NCI-H526 (cell line): ENCODE results near the gene OMG.
"Not testable (repeated sequence)": the region's sequence is repeated elsewhere in the genome, so short reads cannot be mapped to it uniquely, and the experiment has no call there.

ENCODE experiments used
- DNase-seq, 2 experiments: peaks; one replicate each; lab custom pipeline; 2025; lab: John Stamatoyannopoulos, UW

Gene OMG

DNA sequence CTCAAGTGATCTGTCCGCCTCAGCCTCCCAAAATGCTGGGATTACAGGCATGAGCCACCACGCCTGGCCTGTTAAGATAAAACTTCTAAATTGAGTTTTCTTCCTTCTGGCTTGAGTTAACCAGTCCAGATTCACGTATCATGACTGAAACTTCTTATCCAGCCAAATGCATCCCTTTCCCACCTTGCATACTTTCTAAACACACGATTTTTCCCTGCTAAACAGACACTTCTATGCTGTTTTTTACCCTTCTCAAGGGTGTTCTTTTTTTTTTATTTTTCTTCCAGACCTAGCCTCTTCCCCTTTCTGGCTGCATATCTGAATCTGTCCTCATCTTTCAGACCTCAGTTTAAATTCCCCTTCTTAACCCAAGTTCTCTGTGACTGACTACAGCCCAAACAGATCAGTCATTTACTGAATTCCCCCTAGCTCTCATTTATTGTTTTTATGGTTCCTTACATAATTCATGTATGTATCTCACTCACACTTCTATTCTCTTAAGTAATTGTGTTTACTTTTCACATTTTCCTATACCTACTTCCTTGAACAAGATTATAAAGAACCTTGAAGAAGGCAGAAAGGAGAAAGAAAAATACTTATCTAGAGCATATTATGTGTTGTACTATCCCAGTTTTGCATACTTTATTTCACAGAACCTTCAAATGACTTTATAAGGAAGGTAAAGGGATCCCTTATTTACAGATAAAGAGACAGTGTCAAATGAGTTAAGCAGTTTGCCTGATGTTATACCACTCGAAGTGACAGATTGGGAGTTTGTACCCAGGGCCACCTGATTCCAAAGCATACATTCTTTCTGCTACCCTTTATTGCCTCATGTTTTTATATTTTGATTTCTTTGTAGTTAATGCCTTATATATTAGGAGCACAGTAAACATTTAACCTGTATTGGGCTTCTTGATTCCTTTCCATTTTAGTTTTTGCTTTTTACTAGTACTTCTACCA lies 11.6 kb upstream of the OMG start:
- peak in 1 of 2 experiments; percentile 20 for DNase-seq

DNA sequence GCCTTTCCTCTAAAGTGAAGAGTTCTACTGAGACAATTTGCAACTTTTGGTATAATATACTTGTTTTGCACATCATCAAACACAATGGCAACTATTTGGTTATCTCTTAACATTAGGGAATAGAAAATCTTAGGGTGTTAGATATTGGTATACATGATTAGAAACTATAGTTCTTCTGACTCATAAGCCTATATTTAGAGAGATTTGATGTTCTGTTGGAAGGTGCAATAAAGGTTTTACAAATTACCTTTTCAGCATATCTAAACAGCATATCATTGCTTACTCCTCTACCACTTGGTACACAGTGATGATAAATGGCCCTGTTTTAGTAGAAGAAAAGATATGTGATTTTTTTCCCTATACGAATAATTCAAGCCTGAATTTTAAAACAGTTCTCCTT lies 10.6 kb upstream of the OMG start:
- DNase-seq, result no peak

DNA sequence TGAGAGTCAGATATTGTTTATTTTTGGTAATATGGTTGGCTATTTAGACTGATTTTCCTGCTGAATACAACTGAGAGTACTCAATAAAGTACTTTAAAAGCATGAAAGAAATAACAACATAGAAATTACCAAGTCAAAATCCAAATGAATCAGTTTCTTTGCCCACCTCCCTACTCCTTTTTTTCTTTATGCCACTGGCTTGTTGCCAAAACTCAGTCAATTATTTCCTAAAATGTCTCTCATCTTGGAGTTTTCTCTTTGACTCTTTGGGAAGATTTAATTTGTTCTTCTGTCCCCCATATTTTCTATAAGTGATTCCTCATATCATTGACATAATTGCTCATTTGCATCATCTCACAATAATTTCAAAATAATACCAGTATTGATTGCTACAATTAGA lies 2.6 kb upstream of the OMG start:
- DNase-seq, result no peak

DNA sequence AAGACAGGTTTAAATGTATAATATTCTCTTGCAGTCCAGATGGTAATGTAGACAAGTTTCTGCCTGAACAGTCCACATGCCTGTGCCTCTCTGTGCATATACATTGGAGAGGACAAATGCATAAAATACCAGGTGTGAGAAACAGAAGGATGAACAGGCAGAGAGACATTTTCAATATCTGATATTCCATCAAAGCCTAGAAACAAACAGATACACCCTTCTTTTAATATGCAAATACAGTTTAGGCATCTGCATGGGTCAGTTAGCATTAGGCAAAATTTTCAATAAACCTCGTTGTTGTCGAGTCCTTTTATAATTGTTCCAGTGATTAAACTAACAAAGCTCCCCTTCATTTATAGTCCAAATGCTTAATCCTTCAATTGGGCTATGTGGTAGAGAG lies 897 bp downstream of the OMG start:
- DNase-seq, result peak; percentile 95 to 97

DNA sequence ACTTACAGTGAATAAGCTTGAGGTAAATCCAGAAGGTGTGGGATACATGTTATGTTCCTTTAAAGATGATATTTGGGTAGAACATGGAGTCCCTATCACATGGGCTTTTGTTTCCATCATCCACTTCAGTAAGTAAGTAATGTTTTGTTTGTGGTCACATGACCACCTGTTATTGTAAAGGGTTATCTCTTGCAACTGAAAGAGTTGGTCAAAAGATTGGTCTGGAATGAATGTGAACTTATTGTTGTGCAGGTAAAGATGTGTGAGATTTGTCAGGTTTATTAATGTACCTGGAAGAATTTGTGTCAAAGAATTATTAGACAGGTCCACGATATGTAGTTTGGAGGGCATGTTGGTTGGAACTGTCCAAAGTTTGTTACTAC lies 1.6 kb downstream of the OMG start:
- peak; percentile 25 to 43 for DNase-seq

DNA sequence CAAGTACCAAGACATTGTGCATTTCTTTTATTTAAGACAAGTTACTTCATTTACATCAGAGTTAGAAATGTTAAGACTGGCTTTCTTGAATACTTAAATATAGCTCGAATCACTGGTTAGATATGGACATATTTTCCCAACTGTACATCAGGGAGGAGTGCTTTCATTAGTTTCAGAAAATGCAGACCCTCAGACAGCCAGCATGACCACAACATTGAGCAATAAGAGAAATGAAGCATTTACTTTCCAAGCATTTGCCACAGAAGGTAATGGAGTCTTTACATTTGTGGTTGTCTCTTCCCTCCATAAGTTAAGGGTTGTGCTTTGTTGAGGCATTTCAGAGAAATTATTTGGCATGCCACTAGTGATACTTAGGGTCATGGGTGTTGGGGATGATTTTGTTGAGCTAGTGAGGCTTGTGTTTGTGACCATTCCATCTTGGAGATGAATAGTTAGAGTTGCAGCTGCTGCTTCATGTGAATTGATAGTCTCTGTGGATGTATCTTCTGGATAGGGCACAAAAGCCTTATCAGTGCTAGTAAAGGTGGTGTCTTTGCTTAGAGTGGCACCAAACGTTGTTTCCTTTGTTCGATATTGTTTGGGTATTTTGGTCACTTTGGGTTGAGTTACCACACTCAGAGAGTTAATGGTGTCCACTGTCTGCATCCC lies 2.1 kb downstream of the OMG start:
- DNase-seq, result no peak

DNA sequence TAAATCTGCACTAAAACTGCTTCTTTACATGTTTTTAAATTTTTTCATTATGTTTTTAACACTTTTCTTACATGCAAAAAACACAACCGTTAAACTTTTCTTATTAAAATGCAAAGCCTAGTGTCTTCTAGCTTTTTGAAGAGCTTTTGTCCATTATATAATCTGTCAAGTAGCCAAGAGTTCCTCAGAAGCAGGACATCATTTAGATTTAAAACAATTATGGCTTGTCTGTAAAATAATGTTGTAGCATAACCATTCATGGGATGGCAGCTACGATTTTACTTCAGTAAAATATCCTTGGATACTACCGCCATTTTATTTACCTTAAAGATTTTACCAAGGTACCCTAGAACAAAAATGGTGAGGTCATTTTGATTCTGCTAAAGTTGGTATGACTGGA lies 2.8 kb downstream of the OMG start:
- no peak for DNase-seq

DNA sequence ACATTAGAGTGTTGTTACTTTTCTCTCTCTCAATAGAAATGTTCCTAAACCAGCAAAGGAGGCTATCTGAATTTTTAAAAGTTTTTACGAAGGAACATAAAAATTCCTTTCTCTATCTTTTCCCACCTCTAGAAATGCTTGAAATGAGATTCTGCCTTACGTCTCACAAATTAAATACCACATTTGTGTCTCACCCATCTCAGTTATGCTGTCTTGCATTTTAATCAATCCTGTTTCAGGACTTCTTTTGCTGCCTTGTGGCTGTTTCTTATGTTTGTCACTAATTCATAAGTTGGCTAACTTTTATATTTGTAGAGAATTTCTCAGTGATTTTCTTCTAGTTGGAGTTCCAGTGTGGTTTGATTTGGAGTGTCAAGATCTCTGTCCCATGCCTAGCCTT lies 3.5 kb downstream of the OMG start:
- DNase-seq, result no peak

DNA sequence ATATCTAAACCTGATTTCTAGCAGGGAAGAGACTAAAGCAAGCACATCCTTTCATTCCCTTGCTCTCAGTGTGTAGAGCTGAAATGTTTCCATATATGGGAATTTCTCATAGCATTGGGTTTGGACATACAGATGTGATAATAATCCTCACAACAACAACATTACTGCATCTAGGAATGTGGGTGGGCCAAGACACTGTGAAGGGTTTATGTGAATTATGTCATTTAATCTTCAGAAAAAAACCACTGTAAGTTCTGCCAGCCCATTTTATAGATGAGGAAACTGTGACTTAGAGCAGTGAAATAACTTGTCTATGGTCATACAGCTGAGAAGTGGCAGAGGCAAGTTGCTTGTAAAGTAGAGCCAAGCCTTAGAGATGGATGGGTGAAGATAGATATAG lies 5.2 kb downstream of the OMG start:
- DNase-seq, result no peak

DNA sequence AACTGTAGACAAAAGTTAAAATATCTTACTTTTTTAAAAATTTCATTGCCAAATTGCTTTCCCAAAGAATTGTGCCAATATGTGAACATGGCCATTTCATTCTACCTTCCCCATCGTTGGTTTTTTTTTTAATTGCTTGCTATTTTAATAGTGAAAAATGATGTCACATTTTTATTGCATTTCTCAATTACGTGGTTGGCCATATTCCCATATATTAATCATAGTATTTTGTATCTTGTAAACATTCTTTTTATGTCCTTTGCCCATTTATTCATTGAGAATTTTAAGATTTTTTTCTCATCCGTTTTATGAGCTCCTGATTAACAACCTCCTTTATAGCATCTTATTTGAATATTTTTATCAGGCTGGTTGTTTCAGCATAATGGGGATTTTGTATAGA lies 7.2 kb downstream of the OMG start:
- no peak for DNase-seq

DNA sequence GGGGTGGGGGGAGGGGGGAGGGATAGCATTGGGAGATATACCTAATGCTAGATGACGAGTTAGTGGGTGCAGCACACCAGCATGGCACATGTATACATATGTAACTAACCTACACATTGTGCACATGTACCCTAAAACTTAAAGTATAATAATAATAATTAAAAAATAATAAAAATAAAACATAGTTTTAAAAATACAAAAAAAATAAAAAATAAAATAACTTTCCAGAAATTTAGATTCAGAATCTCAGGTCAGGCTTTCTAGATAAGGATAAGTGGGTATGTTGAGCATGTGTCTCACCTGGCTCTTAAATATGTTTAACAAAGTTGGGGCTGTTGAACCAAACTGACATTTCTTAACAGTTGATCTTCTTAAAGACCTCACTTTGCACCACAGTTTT lies 9.1 kb downstream of the OMG start:
- not testable (repeated sequence) for DNase-seq

DNA sequence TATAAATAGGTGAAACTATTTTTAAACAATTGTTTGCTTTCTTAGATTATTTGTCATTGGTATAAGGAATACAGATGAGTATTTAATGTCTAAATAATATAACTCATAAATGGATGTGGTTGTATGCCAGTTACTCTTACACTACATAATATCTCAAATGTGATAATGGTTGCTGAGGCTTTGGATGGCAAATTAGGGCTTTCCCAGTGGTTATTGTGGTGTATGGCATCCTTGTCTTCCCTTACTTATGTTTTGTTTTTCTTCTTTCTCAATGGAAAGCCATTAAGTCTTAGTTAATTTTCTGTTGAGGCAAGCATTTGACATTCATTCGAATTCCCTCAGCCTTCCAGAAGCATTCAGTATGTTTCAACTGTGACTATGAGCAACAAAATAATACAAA lies 10.5 kb downstream of the OMG start:
- DNase-seq, result no peak

DNA sequence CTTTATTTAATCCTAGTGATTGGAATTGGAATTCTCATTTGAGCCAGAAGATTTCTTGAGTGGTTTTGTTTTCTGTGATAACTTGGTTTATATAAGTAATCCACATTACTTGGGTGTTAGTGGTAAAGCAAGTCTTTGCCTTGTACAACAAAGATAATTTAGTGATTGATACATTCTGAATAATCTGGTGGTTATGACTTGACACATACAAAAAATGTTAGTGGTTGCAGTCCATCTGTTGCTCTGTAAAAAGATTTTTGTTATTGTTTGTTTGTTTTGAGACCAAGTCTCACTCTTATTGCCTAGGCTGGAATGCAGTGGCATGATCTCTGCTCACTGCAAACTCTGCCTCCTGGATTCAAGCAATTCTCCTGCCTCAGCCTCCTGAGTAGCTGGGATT lies 13.2 kb downstream of the OMG start:
- no peak for DNase-seq

DNA sequence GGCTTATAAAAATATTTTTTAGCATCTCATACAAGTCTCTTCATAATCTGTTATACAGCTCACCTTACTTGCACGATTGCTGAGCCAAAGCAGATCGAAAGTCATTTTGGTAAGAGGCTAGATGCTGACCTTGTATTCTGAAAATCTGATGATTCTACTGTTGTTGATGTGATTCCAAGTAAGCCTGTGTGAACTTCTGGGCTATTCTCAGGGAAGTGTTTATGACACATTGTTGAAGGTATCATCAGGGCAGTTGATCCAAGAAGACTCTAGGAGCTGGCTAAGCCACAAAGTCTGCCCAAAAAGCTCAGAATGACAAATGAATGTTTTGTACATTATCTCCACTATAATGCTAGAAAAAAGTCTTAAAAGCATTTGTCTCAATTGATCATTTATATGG lies 16.0 kb downstream of the OMG start:
- DNase-seq, result no peak

DNA sequence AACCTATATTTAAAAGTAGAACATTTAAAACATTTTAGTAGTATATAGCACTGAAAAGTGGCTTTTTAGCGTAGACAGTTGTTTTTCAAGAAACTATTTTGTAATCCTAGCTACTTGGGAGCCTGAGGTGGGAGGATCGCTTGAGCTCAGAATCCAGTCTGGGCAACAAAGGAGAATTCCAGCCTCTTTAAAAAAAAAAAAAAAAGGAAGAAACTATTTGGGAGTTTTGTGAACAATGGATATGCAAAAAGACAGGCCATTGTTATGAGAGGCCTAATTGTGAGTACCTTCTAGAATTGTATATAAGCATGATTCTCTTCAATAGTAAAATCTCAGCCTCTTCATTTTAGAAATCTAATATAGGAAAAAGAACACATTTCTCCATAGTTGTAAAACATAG lies 17.6 kb downstream of the OMG start:
- DNase-seq, result no peak

DNA sequence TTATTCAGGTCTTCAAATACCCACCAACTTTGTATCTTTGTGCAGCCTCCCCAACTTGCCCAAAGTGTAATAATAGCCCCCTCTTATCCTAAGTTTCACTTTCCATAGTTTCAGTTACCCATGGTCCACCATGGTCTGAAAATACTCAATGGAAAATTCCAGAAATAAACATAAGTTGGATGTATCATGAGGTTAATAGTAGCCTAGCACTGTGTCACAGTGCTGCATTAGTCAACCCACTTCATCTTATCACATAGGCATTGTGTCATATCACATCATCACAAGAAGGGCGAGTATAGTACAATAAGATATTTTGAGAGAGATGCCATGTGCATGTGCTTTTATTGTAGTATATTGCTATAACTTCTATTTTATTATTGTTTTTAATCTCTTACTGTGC lies 21.9 kb downstream of the OMG start:
- DNase-seq, result no peak

DNA sequence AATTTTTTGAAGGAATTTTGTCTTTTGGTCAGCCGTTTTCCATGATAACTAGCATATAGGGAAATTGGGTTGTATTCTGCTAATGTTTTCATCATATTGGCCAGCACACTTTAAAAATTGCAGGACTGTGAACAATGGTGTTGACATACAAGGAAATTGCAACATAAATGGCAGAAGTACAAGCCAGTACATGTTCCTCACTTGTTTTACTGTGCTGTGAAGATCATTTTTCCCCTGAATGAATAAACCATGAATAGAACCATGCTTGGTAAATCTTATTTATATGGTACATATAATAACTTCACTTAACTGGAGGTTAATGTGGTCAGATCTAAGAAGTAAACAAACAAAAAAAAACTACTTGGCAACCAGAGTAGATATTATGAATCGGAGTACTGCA lies 22.8 kb downstream of the OMG start:
- no peak for DNase-seq

DNA sequence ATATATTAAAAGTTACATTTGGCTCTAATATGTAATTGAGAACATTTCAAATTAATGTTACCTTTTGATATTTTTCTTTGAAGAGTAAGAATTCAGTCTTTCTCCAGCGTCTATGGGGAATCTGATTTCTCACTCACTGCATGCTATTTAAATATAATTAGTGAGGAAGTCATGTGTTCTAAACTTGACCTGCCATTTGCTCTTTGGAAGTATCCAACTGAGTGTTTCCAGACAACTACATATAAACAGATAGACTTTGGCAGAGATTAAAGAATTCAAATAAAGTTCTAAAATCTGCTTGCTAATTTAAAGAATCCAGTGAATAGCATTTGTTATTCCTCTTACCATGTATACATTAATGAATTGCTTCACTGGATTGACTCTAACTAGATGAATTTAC lies 23.5 kb downstream of the OMG start:
- DNase-seq, result no peak

DNA sequence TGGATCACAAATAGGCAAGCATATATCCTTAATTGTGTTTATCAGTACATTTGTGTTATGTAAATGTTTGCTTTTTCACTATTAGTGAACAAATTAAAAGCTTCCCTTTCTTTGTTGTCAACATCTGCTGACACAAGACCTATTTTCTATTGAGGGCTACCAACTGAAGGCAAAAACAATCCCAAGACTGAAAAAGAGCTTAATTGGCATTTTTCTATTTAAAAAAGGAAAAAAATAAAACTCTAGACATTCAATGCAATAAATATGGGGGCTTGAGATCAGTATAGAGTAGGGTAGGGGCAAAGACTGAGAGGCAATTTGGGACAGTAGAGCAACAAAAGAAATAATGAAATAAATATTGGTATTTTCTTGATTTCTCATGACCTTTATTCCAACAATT lies 24.2 kb downstream of the OMG start:
- no peak for DNase-seq

DNA sequence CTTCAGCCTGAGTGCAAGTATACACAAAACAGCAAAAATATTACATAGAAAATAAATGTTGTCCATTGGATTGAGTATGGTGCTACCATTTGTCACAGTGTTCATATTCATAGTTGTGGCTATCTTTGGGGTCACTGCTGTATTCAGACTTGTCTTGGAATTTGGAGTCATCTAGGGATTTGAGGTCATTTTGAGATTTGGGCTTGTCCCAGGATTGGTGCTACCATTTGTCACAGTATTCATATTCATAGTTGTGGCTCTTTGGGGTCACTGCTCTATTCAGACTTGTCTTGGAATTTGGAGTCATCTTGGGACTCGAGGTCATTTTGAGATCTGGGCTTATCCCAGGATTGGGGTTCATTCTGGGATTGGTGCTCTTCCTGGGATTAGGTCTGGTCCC lies 24.8 kb downstream of the OMG start:
- DNase-seq, result no peak

DNA sequence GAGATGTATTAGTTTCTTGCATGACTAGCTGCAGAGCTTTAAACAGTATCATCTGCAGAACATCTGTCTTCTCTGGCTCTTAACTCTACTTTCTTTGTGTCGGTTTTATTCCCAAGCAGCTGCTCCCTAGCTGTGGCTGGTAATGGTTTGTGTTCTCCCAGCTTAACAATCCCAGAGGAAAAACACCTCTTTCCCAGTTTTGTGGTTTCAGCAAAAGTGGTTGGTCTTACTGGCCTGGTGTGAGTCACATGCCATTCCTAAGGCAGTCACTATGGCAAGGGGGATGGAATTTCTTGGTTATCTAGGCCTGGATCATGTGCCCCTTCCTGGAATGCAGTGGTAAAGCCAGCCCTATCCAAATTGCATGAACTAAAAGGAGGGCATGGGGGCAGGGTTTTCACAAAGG lies 27.5 kb downstream of the OMG start:
- no peak for DNase-seq

DNA sequence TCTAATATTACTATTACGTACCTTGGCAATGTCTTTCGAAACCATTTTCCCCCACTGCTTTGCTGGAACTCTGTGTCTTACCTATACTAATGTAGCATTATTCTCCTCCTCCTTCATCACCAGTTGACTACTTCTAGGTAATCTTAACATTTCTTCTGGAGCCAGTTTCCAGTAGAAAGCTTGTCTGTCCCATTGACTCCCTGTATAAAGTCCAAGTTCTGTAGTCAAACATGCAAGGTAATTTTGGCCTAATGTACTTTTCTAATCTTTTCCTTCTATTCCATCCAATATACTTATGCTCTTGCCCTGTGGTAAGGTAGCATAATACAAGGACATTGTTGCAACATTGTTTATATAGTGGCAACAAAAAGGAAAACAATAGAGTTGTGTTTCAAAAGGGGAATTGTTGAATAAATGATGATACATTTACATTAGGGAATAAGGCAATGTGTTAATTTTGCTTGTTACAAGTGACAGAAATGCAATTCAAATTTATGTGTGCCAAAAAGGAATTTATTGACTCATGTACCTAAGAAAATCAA lies 27.9 kb downstream of the OMG start:
- DNase-seq, result no peak

DNA sequence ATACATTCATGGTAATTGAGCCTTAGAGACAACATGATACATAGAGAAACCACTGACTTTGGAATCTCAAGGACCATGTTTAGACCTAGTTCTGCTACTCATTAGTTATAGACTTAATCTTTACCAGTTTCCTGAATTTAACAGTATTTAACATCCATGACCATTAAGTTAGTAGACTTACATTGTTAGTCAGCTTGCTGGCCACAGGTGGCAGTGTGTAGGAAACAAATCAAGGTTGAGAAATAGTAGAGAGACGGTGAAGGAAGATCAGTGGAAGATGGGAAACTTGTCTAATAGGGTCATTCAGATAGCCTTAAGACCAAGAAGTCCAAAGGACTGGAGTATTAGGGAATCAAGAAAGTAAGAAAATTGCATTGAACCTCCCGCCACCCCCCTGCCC lies 31.0 kb downstream of the OMG start:
- no peak for DNase-seq
